HG03460 (cell line): Measurements from ENCODE around the gene PCDH17.

Experiments
- ATAC-seq: cut with Tn5 transposase; IDR thresholded peaks from one replicate; pipeline ENCODE4 v1.9.1; 2021; ENCODE audit not compliant: unreplicated experiment

The PCDH17 gene

DNA sequence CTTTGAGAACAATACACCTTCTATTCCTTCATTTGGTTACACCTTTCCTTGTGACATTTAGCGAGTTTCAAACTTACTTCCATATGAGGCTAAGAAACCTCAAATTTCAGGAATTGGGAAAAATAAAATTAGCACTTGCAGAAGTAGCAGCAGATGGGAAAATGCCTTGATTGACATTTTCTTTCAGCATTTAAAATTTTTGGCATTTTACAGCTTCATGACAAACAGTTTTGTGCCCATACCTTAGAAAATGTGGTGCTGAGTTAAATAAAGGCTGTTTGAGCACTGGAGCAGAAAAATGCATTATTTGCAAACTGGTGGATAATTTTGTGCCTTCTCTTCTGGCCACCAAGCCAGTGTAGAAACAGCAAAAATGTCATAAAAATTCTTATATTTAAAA lies 95.4 kb downstream of the PCDH17 start:
- no peak for ATAC-seq

DNA sequence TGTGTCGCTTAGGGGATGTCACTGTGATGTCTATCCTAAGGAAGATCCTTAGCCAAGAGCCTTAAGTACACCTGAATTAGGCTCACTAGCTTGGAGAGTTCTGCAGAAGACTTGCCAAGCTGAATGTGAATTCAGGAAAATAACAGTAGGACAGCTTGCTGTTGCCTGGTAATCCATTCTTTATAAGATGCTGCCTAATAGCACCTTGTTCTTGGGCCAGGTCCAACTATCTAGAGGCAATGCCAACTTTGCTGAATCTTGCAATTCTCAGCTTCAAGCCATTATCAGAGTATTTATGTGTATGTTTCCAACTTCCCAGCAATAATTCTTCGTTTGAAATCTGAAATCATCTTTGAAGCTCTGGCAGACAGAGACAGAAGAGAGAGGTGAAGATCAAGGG lies 102.8 kb downstream of the PCDH17 start:
- ATAC-seq, result no peak

DNA sequence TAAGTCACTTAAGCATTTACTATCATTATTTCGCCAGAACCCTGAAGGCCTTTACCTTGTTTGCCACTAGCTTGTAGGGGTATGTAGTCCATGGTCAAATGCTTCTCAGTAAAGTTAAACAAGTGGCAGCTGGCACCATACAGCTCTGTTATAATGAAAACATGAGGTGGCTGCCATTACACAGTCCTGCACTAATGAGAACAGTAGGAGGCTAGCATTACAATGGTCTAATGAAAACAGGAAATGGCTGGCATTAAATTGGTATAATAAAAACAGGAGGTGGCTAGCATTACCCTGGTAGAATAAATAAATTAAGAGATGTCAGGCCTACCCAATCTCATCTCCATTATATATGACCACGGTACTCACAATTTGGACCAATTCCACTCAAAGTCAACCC lies 107.5 kb downstream of the PCDH17 start:
- no peak for ATAC-seq

DNA sequence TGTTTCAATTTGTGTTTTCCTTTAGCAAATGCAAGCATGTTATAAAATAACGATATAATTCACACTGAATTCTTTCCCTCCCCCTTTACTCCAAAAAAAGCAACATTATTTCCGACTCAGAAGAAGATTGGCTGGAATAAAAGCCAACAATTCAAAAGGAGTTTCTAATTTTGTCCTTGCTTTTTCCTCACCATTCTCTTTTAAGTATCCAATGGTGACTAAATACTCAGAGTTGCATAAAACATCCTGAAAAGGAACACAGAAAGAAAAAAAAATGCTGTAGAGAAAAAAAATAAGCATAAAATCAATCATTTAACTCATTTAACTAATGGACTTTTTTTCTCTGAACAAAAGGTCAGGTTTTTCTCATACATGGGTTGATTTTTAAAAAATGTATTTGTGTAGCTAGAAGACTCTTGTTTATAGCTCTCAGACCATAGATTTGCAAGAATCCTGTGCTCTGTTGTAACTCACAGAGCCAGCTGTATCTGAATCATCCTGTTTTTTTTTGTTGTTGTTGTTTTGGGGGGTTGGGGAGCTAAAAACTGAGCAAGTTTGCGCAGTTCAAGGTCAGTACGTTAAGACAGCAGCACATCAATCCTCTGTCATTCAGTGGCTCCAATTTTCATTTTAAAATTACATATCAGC lies 108.1 kb downstream of the PCDH17 start:
- ATAC-seq, result no peak

DNA sequence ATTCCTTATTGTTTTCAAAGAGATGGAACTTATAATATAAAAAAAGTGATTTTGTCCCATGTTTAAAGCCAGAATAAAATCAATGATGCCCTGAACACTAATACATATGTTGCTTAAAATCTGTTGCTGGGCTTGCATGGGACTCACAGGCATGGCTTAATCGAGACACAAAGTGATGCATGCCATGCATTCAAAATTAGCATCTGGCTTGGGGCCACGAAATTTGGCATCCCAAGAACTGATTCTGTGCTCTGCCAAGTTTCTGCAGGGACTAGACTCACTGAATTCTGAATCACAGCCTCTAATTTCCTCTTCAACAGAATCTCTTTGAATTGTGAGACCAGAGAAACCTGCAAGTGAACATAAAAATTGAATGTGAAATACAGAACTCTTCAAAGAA lies 109.2 kb downstream of the PCDH17 start:
- ATAC-seq, result no peak

DNA sequence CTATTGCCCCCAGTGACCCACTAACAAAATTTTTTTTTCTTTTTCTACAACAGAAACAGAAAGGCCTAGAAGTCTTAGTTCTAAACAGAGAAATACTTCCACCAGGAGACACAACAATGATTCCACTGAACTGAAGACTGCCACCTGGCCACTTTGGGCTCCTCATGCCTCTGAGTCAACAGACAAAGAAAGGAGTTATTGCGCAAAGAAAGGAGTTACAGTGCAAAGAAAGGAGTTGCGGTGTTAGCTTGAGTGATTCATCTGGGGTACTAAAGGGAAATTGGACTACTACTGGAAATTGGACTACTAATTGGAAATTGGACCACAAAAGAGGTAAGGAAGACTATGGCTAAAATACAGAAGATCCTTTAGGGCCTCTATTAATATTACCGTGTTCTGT lies 116.6 kb downstream of the PCDH17 start:
- ATAC-seq, result no peak

DNA sequence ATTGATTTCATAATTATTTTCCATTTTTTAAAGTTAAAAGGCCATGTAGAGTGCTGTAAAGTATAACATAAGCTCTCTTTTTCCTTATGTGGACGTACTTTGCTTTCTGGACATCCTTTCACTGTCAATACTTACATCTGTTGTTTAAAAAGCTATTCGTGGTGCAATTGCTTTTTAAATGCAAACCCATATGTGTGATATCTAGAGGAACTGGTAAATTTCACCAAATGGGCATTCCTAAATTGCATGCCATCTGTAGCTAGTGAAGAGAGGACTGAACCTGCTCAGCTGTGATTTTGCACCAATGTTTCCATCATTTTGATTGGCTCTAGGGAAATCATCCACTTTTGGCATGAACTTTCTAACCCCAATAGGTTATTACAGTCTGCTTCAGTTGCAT lies 129.4 kb downstream of the PCDH17 start:
- ATAC-seq, result no peak

DNA sequence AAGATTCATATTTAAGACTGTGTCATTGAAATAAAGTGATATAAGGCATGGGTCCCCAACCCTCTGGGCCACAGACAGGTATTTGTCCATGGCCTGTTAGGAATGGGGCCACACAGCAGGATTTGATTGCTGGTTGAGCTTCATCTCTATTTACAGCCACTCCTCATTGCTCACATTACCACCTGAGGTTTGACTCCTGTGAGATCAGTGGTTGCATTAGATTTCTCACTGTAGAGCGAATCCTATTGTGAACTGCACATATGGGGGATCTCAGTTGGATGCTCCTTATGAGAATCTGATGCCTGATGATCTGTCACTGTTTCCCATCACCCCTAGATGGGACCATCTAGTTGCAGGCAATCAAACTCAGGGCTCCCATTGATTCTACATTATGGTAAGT lies 132.1 kb downstream of the PCDH17 start:
- no peak for ATAC-seq
